HUES48 (cell line): Measurements from ENCODE around the gene NUMB.

Experiments used
- H3K27ac ChIP-seq: one replicate; pipeline ENCODE4 v1.7.0; 2013; ENCODE audit warnings: low read depth, low read length, inconsistent platforms
- H3K27me3 ChIP-seq: 2 replicates; pipeline ENCODE4 v1.6.1; 2013; ENCODE audit warnings: mild to moderate bottlenecking, low read length; ENCODE audit not compliant: control insufficient read depth, insufficient read depth
- H3K36me3 ChIP-seq: 2 replicates; pipeline ENCODE4 v1.6.1; 2013; ENCODE audit warnings: low read length; ENCODE audit not compliant: control insufficient read depth, insufficient read depth
- H3K4me1 ChIP-seq: 2 replicates; pipeline ENCODE4 v1.6.1; 2013; ENCODE audit warnings: mild to moderate bottlenecking, low read length; ENCODE audit not compliant: control insufficient read depth, insufficient read depth
- H3K4me3 ChIP-seq: 2 replicates; pipeline ENCODE4 v1.5.1; 2013; ENCODE audit warnings: mild to moderate bottlenecking, low read depth, low read length
- H3K9ac ChIP-seq: 2 replicates; pipeline ENCODE4 v1.6.1; 2013; ENCODE audit warnings: mild to moderate bottlenecking, low read depth, low read length, moderate library complexity
- H3K9me3 ChIP-seq: 2 replicates; pipeline ENCODE4 v1.6.1; 2013; ENCODE audit warnings: low read length; ENCODE audit not compliant: control insufficient read depth, insufficient read depth

NUMB gene

DNA sequence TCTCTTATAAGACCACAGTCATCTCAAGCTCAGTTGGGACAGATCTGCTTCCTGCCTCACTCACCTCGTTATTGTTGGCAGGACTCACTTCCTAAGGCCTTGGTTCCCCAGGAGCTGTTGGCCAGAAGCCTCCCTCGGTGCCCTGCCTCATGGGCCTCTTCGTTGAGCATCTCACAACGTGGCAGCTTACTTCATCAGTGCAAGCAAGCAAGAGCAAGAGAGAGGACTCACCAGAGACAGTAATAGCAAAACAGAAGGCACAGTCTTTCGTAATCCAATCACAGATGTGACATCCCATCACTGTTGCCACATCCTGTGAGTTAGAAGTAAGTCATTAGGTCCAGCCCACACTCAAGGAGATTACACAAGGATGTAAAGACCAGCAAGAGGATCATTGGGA is 5.1 kb upstream of the NUMB start:
- H3K36me3 ChIP-seq: no peaks in the 10 kb centered on the region
- no peaks in the 10 kb centered on the region for H3K27me3 ChIP-seq
- H3K9ac ChIP-seq: no peak overlapping the region
- peaks cover 12% of the 10 kb centered on the region; the same call in 1 of the 2 replicates for H3K4me1 ChIP-seq
- H3K9me3 ChIP-seq: no peaks in the 10 kb centered on the region
- no peak overlapping the region for H3K27ac ChIP-seq
- H3K4me3 ChIP-seq: no peak overlapping the region

DNA sequence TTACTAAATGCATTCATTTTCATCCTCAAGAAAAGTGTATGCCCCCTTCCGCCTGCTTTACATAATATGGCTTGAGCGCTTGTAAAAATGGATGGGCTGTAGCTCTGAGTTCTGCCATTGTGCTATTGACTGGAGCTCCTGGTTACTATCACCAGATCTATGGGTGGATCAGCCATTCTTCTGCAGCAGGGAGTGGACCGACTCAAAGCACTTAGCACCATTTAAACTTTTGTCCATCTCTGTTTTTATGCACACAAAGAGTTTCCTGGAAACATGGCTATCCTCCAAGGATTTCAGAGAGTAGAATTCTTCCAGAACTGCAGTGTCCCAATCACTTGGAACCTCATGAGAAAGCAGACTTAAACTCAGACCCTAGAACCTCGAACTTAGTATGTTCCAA is 4.5 kb upstream of the NUMB start:
- Histone ChIP-seq H3K9ac (no peak overlapping the region), H3K27me3 (no peaks in the 10 kb centered on the region), H3K27ac (no peak overlapping the region), H3K36me3 (no peaks in the 10 kb centered on the region), H3K4me3 (no peak overlapping the region), H3K9me3 (no peaks in the 10 kb centered on the region), H3K4me1 (peaks cover 12% of the 10 kb centered on the region; the same call in 1 of the 2 replicates)

DNA sequence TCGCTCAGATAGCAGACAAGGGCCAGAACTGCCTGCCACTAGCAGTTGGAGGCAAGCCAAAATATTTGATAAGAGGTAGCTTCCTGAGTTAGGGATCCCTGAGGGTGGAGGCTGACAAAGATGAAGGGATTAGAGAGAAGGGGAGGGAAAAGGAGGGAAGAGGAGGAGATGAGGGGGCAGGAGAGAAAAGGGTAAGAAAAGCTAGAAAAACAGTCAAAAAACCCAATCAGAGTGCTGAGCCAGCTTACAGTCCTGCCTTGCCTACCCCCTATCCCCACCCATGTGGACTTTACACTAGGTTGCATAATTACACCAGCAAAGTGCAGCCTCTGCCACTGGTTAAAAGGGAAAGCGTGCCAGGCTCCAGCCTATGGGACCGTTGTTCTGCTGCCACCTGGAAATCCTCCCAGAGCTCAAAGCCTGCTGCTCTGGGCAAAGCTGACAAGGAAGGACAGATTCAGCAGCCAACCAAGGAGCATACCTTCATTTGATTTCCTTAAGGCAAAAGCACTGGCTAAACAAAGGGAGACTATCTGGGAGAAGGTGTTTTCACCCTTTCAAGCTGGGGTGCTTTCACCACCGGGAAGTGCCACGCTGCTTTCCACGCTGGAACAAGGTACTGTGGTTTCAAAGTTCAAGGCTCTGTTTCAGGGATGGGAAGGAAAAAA is 3.8 kb upstream of the NUMB start:
- no peak overlapping the region for H3K27ac ChIP-seq
- H3K9ac ChIP-seq: no peak overlapping the region
- no peak overlapping the region for H3K4me3 ChIP-seq
- H3K36me3 ChIP-seq: no peaks in the 10 kb centered on the region
- H3K9me3 ChIP-seq: no peaks in the 10 kb centered on the region
- peaks cover 12% of the 10 kb centered on the region; the same call in 1 of the 2 replicates for H3K4me1 ChIP-seq
- H3K27me3 ChIP-seq: no peaks in the 10 kb centered on the region

DNA sequence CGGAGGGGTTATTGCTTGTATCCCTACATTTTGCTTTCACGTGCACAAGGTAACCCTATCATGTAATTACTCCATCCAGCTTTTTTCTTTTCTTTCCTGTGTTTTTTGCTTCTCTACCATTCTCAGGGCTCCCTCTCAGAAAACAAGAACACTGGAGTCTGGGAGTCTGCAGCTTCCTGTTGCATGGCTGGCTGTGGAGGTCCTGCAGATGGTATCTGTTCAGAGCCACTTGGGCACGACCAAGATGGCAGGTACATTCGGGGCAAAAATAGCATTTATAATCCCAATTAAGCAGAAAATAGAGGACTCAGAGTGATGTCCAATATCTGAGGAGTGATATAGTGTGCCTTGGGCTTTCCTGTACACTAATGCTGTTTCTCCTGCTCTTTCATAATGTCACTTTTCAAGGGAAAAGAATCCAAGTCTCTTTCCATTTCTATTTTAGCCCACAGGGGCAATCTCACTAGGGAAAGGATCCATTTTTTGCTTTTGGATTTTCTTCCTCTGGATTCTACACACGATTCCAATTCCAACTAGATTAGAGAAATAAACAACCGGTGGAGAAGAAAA is 3.2 kb upstream of the NUMB start:
- no peaks in the 10 kb centered on the region for H3K36me3 ChIP-seq
- no peak overlapping the region for H3K4me3 ChIP-seq
- H3K4me1 ChIP-seq: peaks cover 17% of the 10 kb centered on the region; the same call in 1 of the 2 replicates
- no peak overlapping the region for H3K9ac ChIP-seq
- no peaks in the 10 kb centered on the region for H3K27me3 ChIP-seq
- no peaks in the 10 kb centered on the region for H3K9me3 ChIP-seq
- H3K27ac ChIP-seq: no peak overlapping the region

DNA sequence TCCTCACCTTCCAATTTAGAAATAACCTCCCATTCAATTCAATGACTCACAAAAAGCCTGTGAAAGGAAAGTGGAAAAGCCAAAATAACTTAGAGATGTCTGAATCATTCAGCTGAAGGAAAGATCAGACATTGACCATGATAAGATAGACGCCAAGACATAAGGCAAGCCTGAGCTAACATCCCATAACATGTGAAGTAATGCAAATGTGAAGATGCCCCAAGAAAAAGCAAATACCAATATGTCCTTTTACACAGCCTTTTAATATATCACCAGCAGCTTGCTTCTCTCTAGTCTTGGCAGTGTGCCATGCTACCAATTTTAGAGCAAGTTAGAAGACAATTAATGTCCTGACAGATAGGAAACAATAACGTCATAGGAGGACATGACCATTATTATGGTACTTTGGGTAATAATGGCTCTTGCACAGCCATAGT is 2.4 kb upstream of the NUMB start:
- H3K9me3 ChIP-seq: no peaks in the 10 kb centered on the region
- no peaks in the 10 kb centered on the region for H3K27me3 ChIP-seq
- H3K36me3 ChIP-seq: no peaks in the 10 kb centered on the region
- no peak overlapping the region for H3K27ac ChIP-seq
- no peak overlapping the region for H3K4me3 ChIP-seq
- peaks cover 19% of the 10 kb centered on the region; the same call in 1 of the 2 replicates for H3K4me1 ChIP-seq
- H3K9ac ChIP-seq: no peak overlapping the region

DNA sequence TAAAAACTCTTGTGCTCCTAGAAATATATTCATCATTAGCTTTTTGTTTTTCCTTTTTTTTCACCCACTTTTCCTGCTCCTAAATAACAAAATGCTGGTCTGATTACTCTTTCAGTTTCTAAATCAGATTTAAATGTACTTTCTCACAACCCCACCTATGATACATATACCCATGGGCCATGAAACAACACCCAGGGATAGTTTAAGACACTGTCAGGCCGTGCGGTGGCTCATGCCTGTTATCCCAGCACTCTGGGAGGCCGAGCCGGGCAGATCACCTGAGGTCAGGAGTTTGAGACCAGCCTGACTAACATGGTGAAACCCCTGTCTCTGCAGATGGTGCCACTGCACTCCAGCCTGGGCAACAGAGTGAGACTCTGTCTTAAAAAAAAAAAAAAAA is 1.6 kb upstream of the NUMB start:
- H3K27ac ChIP-seq: no peak overlapping the region
- H3K9me3 ChIP-seq: no peaks in the 10 kb centered on the region
- no peak overlapping the region for H3K4me3 ChIP-seq
- H3K4me1 ChIP-seq: peaks cover 19% of the 10 kb centered on the region; the same call in 1 of the 2 replicates
- H3K27me3 ChIP-seq: no peaks in the 10 kb centered on the region
- H3K36me3 ChIP-seq: no peaks in the 10 kb centered on the region
- H3K9ac ChIP-seq: no peak overlapping the region

DNA sequence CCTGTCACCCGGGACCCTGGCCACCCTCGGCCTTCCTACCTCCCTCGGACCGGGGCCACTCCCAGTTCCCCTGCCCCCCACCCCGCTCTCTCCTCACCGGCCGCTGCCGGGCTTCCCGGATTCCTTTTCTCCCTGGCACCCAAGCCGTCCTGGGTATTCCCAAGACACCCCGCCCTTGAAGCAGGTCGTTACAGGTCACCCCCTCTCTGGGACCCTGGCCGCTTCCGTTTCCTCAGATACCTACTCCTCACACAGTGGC is 493 bp downstream of the NUMB start:
- H3K9ac ChIP-seq: peak overlapping the region; percentile 27
- peak overlapping the region; percentile 92 for H3K4me3 ChIP-seq
- H3K4me1 ChIP-seq: peaks cover 19% of the 10 kb centered on the region; the same call in 1 of the 2 replicates
- no peaks in the 10 kb centered on the region for H3K9me3 ChIP-seq
- H3K27me3 ChIP-seq: no peaks in the 10 kb centered on the region
- peak overlapping the region; percentile 89 for H3K27ac ChIP-seq
- H3K36me3 ChIP-seq: no peaks in the 10 kb centered on the region

DNA sequence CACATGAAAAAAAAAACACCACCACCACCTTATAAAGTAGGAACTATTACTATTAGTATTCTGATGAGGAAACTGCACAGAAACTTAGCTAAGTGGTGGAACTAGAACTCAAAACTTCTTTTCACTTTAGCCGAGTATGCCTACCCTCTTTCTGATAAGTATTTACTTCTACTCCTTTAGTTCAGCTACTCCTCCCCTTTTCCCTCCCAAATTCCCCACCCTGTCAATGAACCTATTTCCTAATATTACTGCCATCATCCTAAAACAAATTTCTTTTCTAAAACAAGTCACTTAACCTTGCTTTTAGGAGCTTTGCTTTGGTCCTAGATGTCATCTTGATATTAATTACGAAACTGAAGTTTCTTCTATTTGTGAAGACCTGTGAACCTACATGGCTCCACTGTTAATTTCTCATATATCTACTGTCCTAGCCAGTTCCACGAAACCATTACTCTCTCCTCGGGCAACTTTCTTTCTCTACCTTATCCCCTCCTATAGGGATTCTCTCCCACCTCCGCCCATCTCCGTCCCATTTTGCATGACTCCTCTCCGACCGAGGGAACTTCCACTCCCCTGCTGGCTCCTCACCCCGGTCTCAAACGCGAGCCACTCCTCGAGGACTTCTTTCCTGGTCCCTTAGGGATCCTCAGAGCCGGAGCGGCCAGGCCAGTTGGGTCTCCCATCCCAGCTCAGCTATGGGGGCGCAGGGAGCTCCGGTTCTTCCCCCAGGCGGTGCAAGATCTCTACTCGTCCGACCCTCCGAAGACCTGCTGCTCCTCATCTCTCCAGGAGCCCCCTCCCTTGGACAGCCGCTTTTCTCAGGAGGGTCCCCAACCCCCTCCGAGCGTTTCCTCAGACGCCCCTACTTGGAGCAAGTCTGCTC is 1.1 kb downstream of the NUMB start:
- Histone ChIP-seq H3K27me3 (no peaks in the 10 kb centered on the region), H3K9me3 (no peaks in the 10 kb centered on the region), H3K4me1 (peaks cover 17% of the 10 kb centered on the region; the same call in 1 of the 2 replicates), H3K4me3 (peak overlapping the region; percentile 92), H3K27ac (peak overlapping the region; percentile 89), H3K36me3 (no peaks in the 10 kb centered on the region), H3K9ac (peak overlapping the region; percentile 27)

DNA sequence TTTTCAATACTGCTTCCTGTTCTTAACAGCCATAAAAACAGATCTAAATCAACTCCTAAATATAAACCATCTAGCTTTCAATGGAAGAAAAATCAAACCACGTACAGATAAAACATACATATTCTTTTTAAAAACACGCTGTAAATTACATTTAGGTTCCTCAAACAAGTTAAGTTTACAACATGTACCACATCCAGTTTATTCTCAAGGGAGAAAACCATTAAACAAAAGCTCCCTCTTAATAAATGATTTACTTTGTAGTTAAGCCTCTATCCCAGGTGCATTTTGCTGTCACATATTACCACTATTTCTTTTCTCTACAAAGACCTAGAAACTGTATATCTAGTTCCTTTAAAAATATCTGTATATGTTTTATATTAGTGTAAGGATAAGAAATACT is 3.1 kb downstream of the NUMB start:
- H3K4me1 ChIP-seq: peaks cover 11% of the 10 kb centered on the region; the same call in 1 of the 2 replicates
- no peaks in the 10 kb centered on the region for H3K27me3 ChIP-seq
- H3K27ac ChIP-seq: no peak overlapping the region
- H3K4me3 ChIP-seq: no peak overlapping the region
- no peaks in the 10 kb centered on the region for H3K36me3 ChIP-seq
- no peaks in the 10 kb centered on the region for H3K9me3 ChIP-seq
- H3K9ac ChIP-seq: no peak overlapping the region

DNA sequence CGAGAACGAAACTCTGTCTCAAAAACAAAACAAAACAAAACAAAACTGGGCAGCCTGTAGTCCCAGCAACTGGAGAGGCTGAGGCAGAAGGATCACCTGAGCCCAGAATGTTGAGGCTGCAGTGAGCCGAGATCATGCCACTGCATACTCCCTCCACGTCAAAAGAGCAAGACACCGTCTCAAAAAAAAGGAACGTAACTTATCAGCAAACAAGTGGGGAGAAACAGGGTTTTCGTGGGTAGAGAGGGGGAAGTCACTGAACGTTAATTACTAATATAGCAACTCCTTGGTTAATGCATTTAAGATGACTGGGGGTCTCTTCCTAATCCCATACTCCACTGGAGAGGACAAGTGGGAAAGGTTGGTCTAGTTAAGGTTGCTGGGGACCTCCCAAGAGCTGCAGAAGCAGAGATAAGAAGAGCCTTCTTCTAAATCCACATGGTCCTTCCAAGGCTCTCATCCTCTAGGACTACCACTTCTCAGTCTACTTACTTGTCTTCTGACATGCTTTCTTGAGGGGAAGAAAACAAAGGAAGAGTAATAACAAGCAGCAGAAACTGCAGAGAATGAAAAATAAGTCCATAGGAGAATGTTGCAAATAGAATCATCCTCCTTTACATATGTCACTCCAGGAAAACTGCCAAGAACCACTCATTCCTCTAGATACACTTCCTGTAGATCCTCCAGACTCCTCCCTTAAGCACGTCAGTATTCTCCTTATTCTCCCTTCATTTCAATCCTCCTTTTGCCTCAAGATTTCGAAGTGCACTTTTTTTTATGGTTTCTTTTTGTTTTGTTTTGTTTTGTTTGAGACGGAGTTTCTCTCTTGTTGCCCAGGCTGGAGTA is 5.8 kb downstream of the NUMB start:
- no peak overlapping the region for H3K4me3 ChIP-seq

More for the DNA sequence above, 5.8 kb downstream of the NUMB start:
- no peak overlapping the region for H3K27ac ChIP-seq
- no peak overlapping the region for H3K9ac ChIP-seq
- H3K9me3 ChIP-seq: no peaks in the 10 kb centered on the region
- no peaks in the 10 kb centered on the region for H3K27me3 ChIP-seq
- H3K4me1 ChIP-seq: peaks cover 7% of the 10 kb centered on the region; the same call in 1 of the 2 replicates
- no peaks in the 10 kb centered on the region for H3K36me3 ChIP-seq
